ENCODE data around the gene GNG13. TPM values are rescaled to one million over a fixed set of nuclear protein-coding genes. Genes with fewer than 3 reads are reported as not detected.

Gene GNG13
- total RNA-seq, 1 donor from 2014 or later = not detected

DNA sequence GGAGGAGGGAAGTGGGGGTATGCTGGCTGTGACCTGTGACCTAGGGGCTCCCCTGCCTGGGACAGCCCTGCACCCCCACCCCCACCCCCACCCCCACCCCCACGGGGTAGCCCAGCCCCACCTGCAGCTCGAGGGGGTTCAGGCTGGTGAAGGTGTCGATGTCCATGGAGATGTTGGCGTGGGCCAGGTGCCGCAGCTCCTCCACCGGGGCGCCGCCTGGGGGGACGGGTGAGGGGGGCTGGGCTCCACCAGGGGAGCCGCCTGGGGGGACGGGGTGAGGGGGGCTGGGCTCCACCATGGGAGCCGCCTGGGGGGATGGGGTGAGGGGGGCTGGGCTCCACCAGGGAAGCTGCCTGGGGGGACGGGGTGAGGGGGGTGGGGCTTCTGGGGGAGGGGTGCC, 30.1 kb downstream of the GNG13 start:
- TF ChIP-seq, protein P1, sequence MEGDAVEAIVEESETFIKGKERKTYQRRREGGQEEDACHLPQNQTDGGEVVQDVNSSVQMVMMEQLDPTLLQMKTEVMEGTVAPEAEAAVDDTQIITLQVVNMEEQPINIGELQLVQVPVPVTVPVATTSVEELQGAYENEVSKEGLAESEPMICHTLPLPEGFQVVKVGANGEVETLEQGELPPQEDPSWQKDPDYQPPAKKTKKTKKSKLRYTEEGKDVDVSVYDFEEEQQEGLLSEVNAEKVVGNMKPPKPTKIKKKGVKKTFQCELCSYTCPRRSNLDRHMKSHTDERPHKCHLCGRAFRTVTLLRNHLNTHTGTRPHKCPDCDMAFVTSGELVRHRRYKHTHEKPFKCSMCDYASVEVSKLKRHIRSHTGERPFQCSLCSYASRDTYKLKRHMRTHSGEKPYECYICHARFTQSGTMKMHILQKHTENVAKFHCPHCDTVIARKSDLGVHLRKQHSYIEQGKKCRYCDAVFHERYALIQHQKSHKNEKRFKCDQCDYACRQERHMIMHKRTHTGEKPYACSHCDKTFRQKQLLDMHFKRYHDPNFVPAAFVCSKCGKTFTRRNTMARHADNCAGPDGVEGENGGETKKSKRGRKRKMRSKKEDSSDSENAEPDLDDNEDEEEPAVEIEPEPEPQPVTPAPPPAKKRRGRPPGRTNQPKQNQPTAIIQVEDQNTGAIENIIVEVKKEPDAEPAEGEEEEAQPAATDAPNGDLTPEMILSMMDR (IDR thresholded peaks at IDR 0.05; ENCODE audit: insufficient read depth, low read length, poor library complexity, severe bottlenecking) = no peak
- Histone ChIP-seq H3K36me3 (ENCODE audit: control insufficient read depth, insufficient read depth, low read length) (no peaks in the 10 kb centered on the region), H3K4me3 (ENCODE audit: low read depth, low read length) (no peak overlapping the region), H3K27me3 (ENCODE audit: control insufficient read depth, insufficient read depth, low read length) (no peaks in the 10 kb centered on the region)
- DNase-seq (ENCODE audit: low read depth) = no peak

DNA sequence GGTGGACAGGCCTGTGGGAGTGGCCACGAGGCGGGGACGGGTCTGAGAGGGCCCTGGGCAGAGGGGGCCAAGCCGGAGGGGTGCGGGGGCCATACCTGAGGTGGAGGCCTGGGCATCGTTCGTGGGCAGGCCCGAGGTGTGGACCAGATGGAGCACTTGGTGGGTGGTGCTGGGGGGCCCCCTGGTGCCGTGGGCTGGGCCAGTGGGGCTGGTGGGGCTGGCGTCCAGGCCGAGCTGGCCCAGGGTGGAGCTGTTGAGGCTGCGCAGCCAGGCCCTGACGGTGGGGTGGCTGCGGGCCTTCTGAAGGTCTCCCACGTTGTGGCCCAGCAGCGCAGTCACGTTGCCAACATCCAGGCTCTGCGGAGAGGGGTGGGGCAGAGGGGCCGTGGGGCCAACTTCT, 30.6 kb downstream of the GNG13 start:
- H3K4me3 ChIP-seq (ENCODE audit: low read depth, low read length) = no peak overlapping the region
- TF ChIP-seq, protein P1 (IDR thresholded peaks at IDR 0.05; ENCODE audit: insufficient read depth, low read length, poor library complexity, severe bottlenecking) = no peak
- H3K36me3 ChIP-seq (ENCODE audit: control insufficient read depth, insufficient read depth, low read length) = no peaks in the 10 kb centered on the region
- DNase-seq (ENCODE audit: low read depth) = no peak
- no peaks in the 10 kb centered on the region for H3K27me3 ChIP-seq (ENCODE audit: control insufficient read depth, insufficient read depth, low read length)

DNA sequence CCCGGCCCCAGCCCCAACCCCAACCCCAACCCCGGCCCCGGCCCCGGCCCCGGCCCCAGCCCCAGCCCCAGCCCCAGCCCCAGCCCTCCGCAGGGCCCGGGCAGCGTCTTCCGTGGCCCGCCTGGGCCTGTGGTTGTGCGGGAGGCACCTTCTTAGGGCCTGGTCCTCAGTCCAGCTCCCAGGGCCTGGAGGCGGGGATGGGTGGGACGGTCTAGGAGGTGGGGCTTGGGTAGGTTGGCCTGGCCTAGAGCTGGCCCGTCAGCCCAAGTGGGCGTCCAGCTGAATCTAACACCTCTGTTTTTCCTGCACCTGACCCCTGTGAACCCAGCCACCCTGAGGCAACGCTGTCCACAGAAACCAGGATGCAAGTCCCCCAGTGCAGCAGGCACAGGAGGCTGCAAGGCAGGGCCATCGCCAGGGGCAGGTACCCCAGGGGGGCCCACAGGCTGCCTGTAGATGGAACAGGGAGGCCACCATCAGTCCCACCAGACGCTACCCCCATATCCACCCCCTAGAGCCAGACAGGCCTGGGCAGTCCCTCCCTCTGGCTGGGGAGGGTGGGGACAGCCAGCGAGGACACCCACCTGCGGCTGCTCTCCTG, 31.2 kb downstream of the GNG13 start:
- H3K36me3 ChIP-seq (ENCODE audit: control insufficient read depth, insufficient read depth, low read length) = no peaks in the 10 kb centered on the region
- TF ChIP-seq, protein P1 (IDR thresholded peaks at IDR 0.05; ENCODE audit: insufficient read depth, low read length, poor library complexity, severe bottlenecking) = no peak
- no peak for DNase-seq (ENCODE audit: low read depth)
- no peaks in the 10 kb centered on the region for H3K27me3 ChIP-seq (ENCODE audit: control insufficient read depth, insufficient read depth, low read length)
- no peak overlapping the region for H3K4me3 ChIP-seq (ENCODE audit: low read depth, low read length)

DNA sequence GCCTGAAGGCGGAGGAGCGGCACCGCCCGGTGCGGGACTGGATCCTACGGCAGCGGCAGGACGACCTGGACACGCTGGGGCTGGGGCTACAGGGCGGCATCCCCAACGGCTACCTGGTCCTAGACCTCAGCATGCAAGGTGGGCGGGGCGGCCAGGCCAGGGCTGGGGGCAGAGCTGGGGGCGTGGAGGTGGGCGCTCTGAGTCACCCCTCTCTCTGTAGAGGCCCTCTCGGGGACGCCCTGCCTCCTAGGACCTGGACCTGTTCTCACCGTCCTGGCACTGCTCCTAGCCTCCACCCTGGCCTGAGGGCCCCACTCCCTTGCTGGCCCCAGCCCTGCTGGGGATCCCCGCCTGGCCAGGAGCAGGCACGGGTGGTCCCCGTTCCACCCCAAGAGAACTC, 32.1 kb downstream of the GNG13 start:
- no peak for DNase-seq (ENCODE audit: low read depth)
- H3K27me3 ChIP-seq (ENCODE audit: control insufficient read depth, insufficient read depth, low read length) = no peaks in the 10 kb centered on the region
- H3K36me3 ChIP-seq (ENCODE audit: control insufficient read depth, insufficient read depth, low read length) = no peaks in the 10 kb centered on the region
- no peak overlapping the region for H3K4me3 ChIP-seq (ENCODE audit: low read depth, low read length)
- TF ChIP-seq, protein P1 (IDR thresholded peaks at IDR 0.05; ENCODE audit: insufficient read depth, low read length, poor library complexity, severe bottlenecking) = no peak

DNA sequence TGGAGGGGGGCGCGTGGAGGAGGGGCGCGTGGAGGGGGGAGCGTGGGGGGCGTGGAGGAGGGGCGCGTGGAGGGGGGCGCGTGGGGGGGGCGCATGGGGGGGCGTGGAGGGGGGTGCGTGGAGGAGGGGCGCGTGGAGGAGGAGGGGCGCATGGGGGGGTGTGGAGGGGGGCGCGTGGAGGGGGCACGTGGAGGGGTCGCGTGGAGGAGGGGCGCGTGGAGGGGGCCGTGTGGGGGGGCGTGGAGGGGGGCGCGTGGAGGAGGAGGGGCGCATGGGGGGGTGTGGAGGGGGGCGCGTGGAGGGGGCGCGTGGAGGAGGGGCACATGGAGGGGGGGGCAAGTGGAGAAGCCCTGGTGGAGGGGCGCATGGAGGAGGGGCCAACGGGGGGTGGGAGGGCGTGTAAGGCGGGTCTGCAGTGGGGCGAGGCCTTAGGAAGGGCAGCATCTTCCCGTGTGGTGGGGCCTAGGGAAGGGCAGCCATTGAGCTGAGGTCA, 32.7 kb downstream of the GNG13 start:
- no peak for DNase-seq (ENCODE audit: low read depth)

More for the DNA sequence above, 32.7 kb downstream of the GNG13 start:
- no peaks in the 10 kb centered on the region for H3K36me3 ChIP-seq (ENCODE audit: control insufficient read depth, insufficient read depth, low read length)
- H3K4me3 ChIP-seq (ENCODE audit: low read depth, low read length) = no peak overlapping the region
- TF ChIP-seq, protein P1 (IDR thresholded peaks at IDR 0.05; ENCODE audit: insufficient read depth, low read length, poor library complexity, severe bottlenecking) = no peak
- no peaks in the 10 kb centered on the region for H3K27me3 ChIP-seq (ENCODE audit: control insufficient read depth, insufficient read depth, low read length)

Measured in kidney epithelial cell (primary cell).